Measurements from ENCODE around the gene DNM3. TPM values are rescaled to one million over a fixed set of nuclear protein-coding genes. Genes with fewer than 3 reads are reported as not detected.

Gene DNM3
- total and polyA plus RNA-seq, 4 donors, result 2.1 to 16.3 (median 5.6) TPM

DNA sequence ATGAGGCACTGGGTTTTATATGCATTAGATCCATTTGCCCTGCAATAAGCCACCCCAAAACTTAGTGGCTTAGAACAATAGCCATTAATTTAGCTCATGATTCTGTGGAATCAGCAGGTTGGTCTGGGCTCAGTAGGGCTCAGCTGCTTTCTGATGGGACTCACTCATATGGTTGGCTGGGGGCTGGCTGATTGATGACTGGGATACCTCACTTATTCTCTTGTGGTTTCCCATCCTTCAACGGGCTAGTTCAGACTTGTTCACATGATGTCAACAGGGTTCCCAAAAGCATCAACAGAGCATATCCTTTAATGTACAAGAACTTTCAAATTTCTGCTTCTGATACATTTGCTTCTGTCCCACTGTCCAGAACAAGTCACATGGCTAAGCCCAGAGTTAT, 43.2 kb downstream of the DNM3 start:
- H3K4me3 ChIP-seq, result no peak overlapping the region
- H3K9ac ChIP-seq (ENCODE audit: insufficient read depth in 1 of 2, low read length in 2 of 2), result no peak overlapping the region
- TF ChIP-seq, protein P1, sequence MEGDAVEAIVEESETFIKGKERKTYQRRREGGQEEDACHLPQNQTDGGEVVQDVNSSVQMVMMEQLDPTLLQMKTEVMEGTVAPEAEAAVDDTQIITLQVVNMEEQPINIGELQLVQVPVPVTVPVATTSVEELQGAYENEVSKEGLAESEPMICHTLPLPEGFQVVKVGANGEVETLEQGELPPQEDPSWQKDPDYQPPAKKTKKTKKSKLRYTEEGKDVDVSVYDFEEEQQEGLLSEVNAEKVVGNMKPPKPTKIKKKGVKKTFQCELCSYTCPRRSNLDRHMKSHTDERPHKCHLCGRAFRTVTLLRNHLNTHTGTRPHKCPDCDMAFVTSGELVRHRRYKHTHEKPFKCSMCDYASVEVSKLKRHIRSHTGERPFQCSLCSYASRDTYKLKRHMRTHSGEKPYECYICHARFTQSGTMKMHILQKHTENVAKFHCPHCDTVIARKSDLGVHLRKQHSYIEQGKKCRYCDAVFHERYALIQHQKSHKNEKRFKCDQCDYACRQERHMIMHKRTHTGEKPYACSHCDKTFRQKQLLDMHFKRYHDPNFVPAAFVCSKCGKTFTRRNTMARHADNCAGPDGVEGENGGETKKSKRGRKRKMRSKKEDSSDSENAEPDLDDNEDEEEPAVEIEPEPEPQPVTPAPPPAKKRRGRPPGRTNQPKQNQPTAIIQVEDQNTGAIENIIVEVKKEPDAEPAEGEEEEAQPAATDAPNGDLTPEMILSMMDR (IDR thresholded peaks at IDR 0.05; ENCODE audit: control extremely low read depth, extremely low read depth), result no peak
- H3K4me1 ChIP-seq (ENCODE audit: control insufficient read depth in 5 of 5, insufficient read depth in 5 of 5, low read length in 5 of 5), result peaks cover 0 to 2% (median 0%) of the 10 kb centered on the region in 5 donors
- DNase-seq (no peak), ATAC-seq (ENCODE audit: insufficient read depth, low FRiP score) (no peak)
- no peaks in the 10 kb centered on the region for H3K27me3 ChIP-seq (ENCODE audit: control insufficient read depth in 3 of 3, insufficient read depth in 3 of 3, low read length in 2 of 3)
- H3K27ac ChIP-seq (ENCODE audit: low read depth in 1 of 2, low read length in 1 of 2), result no peak overlapping the region
- WGBS, 2 donors, result 73 to 86% methylated on average over 1 of the region's 1 CpG
- no peaks in the 10 kb centered on the region for H3K36me3 ChIP-seq (ENCODE audit: control insufficient read depth in 4 of 4, insufficient read depth in 4 of 4, low read length in 4 of 4)
- no peaks in the 10 kb centered on the region for H3K9me3 ChIP-seq (ENCODE audit: control insufficient read depth in 4 of 4, insufficient read depth in 3 of 4, low read length in 3 of 4)

- H3K36me3 ChIP-seq (ENCODE audit: control insufficient read depth in 4 of 4, insufficient read depth in 4 of 4, low read length in 4 of 4), result no peaks in the 10 kb centered on the region
- TF ChIP-seq, protein P1 (IDR thresholded peaks at IDR 0.05; ENCODE audit: control extremely low read depth, extremely low read depth), result no peak
- ATAC-seq (ENCODE audit: insufficient read depth, low FRiP score), result no peak
Measured at GRCh38 chr1:171890131-171890530, 48.8 kb downstream of the DNM3 start.

GRCh38 chr1:171896936-171897703, 55.8 kb downstream of the DNM3 start:
- no peaks in the 10 kb centered on the region for H3K27me3 ChIP-seq (ENCODE audit: control insufficient read depth in 3 of 3, insufficient read depth in 3 of 3, low read length in 2 of 3)
- DNase-seq (no peak), ATAC-seq (ENCODE audit: insufficient read depth, low FRiP score) (no peak)
- peaks cover 0 to 2% (median 0%) of the 10 kb centered on the region in 4 donors for H3K9me3 ChIP-seq (ENCODE audit: control insufficient read depth in 4 of 4, insufficient read depth in 3 of 4, low read length in 3 of 4)
- peaks cover 0 to 8% (median 0%) of the 10 kb centered on the region in 5 donors for H3K4me1 ChIP-seq (ENCODE audit: control insufficient read depth in 5 of 5, insufficient read depth in 5 of 5, low read length in 5 of 5)
- no peak overlapping the region for H3K9ac ChIP-seq (ENCODE audit: insufficient read depth in 1 of 2, low read length in 2 of 2)
- H3K27ac ChIP-seq (ENCODE audit: low read depth in 1 of 2, low read length in 1 of 2), result no peak overlapping the region
- TF ChIP-seq, protein P1 (IDR thresholded peaks at IDR 0.05; ENCODE audit: control extremely low read depth, extremely low read depth), result no peak
- no peaks in the 10 kb centered on the region for H3K36me3 ChIP-seq (ENCODE audit: control insufficient read depth in 4 of 4, insufficient read depth in 4 of 4, low read length in 4 of 4)
- WGBS, 2 donors, result 95 to 97% methylated on average over 2 of the region's 2 CpGs
- H3K4me3 ChIP-seq, result no peak overlapping the region

More at GRCh38 chr1:171890131-171890530, 48.8 kb downstream of the DNM3 start:
- peaks cover 0 to 2% (median 0%) of the 10 kb centered on the region in 4 donors for H3K9me3 ChIP-seq (ENCODE audit: control insufficient read depth in 4 of 4, insufficient read depth in 3 of 4, low read length in 3 of 4)
- no peak overlapping the region for H3K27ac ChIP-seq (ENCODE audit: low read depth in 1 of 2, low read length in 1 of 2)
- H3K4me3 ChIP-seq, result no peak overlapping the region
- DNase-seq, result no peak
- WGBS, 2 donors, result 53 to 72% methylated on average over 1 of the region's 1 CpG
- no peaks in the 10 kb centered on the region for H3K27me3 ChIP-seq (ENCODE audit: control insufficient read depth in 3 of 3, insufficient read depth in 3 of 3, low read length in 2 of 3)
- no peak overlapping the region for H3K9ac ChIP-seq (ENCODE audit: insufficient read depth in 1 of 2, low read length in 2 of 2)
- no peaks in the 10 kb centered on the region for H3K4me1 ChIP-seq (ENCODE audit: control insufficient read depth in 5 of 5, insufficient read depth in 5 of 5, low read length in 5 of 5)

All from lung (tissue), 12 donors.